HL-60 (cell line): ENCODE data around the gene PLEKHA5.

ENCODE experiments used
- CTCF ChIP-seq: IDR thresholded peaks from one replicate; pipeline ENCODE4 v1.5.1; 2011; ENCODE audit warnings: low read length, control low read depth, inconsistent platforms; ENCODE audit not compliant: insufficient read depth
- GABPA ChIP-seq: IDR thresholded peaks from 2 replicates; pipeline ENCODE4 v1.6.1; 2012; ENCODE audit warnings: low read depth
- POLR2AphosphoS5 ChIP-seq: IDR thresholded peaks from 2 replicates; pipeline ENCODE4 v1.6.1; 2012; ENCODE audit warnings: low read depth
- REST ChIP-seq: IDR thresholded peaks from 2 replicates; pipeline ENCODE4 v1.6.1; 2012; ENCODE audit warnings: low read depth; ENCODE audit not compliant: insufficient replicate concordance

- TF ChIP-seq CTCF (no peak), POLR2AphosphoS5 (no peak), REST (no peak), GABPA (no peak)
Measured at GRCh38 chr12:19284658-19285057, 155.1 kb downstream of the PLEKHA5 start.
